NCI-H460 (cell line): ENCODE data around the gene MUC12. TPM values are rescaled to one million over a fixed set of nuclear protein-coding genes. Genes with fewer than 3 reads are reported as not detected.

Source experiments
- DNase-seq: peaks from one replicate; pipeline ENCODE4 v3.0.0-alpha.2; 2016; ENCODE audit warnings: low read depth; ENCODE audit errors: extremely low read depth
- total RNA-seq: library from RNA; depleted of rRNA; stranded (reverse); fragments of >200 nt; shearing (Covaris generic); gene quantifications from 2 replicates; pipeline ENCODE4 v1.2.3, GENCODE V29; 2014

MUC12 gene
- total RNA-seq, 1 experiment from 2014 or later = 0.30 TPM

DNA sequence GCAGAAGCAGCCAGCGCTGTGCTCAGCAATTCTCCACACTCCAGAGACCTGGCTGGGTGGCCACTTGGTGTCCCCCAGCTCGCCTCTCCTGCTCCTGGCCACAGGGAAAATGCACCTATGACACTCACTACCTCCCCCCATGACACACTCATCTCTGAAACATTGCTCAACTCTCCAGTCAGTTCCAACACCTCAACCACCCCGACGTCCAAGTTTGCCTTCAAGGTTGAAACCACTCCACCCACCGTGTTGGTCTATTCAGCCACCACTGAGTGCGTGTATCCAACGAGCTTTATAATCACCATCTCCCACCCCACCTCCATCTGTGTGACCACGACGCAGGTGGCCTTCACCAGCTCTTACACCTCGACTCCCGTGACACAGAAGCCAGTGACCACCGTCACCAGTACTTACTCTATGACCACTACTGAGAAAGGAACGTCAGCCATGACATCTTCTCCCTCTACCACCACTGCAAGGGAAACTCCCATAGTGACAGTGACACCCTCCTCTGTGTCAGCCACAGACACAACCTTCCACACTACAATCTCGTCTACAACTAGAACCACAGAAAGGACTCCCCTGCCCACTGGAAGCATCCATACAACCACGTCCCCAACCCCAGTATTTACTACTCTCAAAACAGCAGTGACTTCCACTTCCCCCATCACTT lies 17.3 kb upstream of the MUC12 start:
- DNase-seq = no peak

GRCh38 chr7:100952641-100953040 lies 16.7 kb upstream of the MUC12 start:
- no peak for DNase-seq

DNA sequence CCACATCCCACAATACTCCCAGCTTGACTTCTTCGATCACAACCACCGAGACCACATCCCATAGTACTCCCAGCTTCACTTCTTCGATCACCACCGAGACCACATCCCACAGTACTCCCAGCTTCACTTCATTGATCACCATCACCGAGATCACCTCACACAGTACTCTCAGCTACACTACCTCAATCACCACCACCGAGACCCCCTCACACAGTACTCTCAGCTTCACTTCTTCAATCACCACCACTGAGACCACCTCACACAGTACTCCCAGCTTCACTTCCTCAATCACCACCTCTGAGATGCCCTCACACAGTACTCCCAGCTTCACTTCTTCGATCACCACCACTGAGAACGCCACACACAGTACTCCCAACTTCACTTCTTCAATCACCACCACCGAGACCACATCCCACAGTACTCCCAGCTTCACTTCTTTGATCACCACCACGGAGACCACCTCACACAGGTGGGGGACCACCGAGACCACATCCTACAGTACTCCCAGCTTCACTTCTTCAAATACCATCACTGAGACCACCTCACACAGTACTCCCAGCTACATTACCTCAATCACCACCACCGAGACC lies 11.4 kb upstream of the MUC12 start:
- no peak for DNase-seq

- no peak for DNase-seq
Measured at GRCh38 chr7:100959894-100960293, 9.5 kb upstream of the MUC12 start.

DNA sequence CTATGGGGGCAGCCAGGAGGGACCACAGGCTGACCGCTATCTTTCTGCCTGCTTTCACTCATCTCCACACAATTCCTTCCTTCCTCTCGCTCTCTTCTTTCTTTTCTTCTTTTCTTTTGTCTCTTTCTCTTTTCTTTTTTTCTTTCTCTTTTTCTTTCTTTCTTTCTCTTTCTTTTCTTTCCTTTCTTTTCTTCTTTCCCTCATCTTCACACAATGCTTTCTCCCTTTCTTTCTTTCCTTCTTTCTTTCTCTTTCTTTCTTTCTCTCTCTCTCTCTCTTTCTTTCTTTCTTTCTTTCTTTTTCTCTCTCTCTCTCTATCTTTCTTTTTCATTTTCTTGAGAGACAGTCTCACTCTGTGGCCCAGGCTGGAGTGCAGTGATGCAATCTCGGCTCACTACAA lies 6.8 kb upstream of the MUC12 start:
- no peak for DNase-seq

DNA sequence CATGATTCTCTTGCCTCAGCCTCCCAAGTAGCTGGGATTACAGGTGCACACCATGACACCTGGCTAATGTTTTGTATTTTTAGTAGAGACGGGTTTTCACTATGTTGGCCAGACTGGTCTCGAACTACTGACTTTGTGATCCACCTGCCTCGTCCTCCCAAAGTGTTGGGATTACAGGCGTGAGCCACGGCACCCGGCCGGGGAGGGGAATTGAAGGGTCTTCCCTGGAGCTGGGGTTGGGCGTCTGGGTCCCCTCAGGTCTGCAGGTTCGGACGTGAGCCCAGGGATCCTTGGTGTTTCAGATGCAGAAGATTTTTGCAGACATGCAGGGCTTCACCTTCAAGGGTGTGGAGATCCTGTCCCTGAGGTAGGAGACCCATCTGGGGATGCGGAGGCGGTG lies 6.0 kb upstream of the MUC12 start:
- no peak for DNase-seq

DNA sequence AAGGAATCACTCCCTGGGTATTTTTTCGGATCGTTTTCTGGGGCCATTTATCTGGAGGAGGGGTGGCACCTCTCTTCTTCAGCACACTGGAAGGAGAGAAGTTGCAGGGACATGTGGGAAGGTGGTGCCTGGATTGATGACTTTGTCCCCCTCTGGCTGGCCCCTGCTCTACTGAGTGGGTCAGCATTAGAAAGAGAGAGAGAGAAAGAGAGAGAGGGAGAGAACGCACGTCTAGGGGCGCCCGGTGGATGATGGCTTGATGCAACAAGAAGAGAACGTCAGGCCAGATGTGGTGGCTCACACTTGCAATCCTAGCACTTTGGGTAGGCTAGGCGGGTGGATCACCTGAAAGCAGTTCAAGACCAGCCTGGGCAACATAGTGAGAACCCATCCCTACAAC lies 5.5 kb upstream of the MUC12 start:
- DNase-seq = no peak

- DNase-seq = no peak
Measured at GRCh38 chr7:100964630-100965029, 4.7 kb upstream of the MUC12 start.

DNA sequence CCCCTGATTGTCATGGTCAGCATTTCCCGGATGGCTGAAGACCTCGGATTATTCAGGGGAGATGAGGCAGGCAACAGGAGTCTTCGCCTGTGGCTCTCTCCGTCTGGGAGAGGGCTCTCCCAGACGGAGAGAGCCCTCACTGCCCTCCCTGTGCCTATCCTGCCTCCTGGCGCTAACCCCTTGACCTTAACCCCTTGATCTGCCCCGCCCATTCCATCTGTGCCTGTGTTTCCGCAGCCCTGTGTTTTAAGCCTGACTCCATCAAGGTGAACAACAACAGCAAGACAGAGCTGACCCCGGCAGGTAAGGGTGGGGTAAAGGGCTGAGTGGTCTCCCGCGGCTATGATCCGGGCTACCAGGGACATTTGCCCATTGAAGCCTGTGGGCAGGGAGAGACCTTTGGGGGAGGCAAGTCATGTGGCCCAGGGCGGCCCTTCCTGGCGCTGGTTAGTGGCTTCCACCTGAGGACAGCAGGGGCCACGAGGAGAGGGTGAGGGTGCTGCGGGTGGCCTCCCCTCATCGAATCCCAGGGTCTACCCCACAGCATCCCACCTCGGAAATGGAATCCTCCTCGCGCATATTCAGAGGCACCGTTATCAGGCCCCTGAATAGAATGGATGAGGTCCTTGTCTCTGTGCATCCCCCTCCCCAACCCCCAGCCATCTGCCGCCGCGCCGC lies 4.2 kb upstream of the MUC12 start:
- no peak for DNase-seq

- DNase-seq = peak; percentile 81
Measured at GRCh38 chr7:100965723-100966541, 3.4 kb upstream of the MUC12 start.

GRCh38 chr7:100966542-100967291 lies 2.6 kb upstream of the MUC12 start:
- DNase-seq = no peak

DNA sequence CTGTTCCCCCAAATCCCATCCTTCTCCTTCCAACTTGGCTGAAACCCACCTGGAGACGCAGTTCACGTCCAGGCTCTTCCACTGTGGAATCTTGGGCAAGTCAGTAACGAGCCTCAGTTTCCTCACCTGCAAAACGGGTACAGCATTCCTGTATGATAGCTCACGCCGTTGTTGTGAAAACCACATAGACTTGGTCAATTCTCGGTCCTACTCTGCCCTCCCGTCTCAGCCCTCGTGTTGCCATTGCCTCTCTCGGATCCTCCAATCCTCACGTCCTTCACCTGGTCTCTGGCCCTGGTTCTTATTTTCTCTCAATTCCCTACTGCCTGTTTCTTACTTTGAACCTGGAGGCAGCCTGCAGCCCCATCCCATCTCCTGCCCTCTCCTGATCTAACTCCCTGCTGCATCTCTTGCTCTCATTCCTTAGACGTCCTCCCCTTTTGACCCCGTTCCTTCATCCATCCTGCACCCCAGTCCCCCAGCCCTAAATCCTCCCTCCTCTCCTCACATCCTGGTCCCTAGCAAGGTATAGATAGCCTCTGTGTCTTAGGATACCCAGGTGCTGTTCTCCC lies 2.0 kb upstream of the MUC12 start:
- no peak for DNase-seq

DNA sequence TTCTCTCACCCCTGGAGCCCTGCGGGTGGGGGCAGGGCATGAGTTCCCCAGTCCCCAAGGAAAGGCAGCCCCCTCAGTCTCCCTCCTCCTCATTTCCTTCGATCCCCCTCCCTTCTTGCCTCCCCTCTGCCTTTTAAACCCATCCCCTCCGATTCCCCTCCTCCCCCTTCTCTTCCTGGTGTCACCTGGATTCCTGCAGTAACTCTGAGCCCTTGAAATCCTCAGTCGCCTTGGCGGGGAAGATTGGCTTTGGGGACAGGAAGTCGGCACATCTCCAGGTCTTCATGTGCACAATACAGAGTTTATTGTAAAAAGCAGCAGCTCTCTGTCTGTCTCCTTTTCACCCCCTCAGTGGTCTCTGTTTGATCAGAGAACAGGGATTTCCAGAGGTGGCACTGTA lies 1.3 kb upstream of the MUC12 start:
- DNase-seq = no peak

DNA sequence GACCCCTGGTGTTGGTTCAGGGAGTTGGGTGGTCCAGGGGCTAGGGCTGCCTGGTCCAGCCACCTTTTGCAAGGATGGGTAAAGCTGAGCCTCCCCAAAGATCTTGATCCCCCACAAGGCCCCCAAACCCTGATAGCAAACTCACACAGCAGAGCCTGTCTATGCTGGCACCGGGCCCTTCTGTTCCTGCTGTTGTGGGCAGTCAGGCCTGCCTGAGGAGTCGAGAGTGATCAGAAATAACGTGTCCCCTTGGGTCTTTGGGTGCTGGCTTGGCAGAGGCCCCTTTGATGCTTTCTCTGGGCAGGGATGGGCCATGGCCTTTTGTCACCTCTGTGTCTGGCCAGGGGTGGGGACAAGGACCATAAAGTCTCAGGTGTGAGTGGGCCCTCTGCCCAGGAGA lies 715 bp upstream of the MUC12 start:
- DNase-seq = no peak

DNA sequence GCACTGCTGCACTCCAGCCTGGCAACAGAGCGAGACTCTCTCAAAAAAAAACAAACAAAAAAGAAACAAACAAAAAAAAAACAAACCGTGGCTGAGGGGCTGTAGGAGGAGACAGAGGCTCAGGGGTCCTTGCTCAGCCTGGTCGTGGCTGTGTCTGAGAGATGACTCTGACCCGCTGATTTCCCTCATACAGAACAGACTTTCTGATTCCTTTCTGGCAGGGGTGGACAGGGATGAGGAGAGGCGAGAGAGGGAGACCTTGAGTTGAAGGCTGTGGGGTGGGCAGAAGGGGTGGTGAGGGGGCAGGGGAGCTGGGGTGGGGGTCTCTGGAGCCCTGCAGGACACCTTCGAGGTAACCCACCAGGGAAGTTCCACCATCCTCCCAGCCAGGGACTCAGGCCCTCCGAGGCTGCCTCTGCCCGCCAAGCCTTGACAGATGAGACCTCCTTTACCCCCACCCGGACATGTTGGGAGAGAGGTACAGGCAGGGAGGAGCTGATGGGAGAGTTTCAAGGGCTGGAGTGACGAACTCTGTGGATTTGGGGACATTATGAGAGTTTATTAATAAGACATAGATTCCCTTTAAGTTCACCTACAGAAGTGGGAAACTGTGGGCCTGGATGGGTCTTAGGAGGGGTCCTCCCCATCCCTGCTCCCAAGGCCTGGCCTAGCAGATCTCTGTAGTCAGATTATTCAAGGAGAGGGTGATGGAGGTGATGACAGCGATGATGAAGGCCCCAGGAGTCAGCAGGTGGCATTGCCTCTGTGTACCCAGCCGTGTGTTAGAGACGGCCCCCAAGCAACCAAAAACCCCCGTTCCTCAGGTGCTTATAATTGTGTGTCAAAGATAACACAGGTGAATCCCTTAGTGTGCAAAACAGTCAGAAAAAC lies 2.0 kb downstream of the MUC12 start:
- DNase-seq = no peak

- no peak for DNase-seq
Measured at GRCh38 chr7:100972002-100972347, 2.6 kb downstream of the MUC12 start.

- DNase-seq = no peak
Measured at GRCh38 chr7:100974021-100974420, 4.7 kb downstream of the MUC12 start.

DNA sequence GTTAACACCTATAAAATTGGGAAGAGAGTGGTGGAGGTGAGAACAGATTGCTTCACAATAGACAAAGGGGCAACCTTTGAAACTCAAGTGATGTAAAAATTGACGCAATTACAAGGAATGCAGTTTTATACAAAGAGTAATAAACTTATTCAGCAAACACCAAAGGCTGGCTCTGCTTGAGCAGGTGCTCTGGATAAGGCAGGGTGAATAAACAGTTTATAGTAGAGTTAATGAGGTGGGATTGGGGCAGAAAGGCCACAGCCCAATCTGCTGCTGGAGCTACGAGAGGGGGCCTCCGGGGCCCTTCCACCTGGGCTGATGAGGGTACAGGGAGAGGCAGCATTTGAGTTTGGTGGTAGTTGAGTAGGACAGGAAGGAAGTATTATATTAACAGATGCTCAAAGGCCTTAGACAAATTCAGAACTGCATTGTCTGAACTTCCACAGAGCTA lies 6.0 kb downstream of the MUC12 start:
- DNase-seq = no peak

DNA sequence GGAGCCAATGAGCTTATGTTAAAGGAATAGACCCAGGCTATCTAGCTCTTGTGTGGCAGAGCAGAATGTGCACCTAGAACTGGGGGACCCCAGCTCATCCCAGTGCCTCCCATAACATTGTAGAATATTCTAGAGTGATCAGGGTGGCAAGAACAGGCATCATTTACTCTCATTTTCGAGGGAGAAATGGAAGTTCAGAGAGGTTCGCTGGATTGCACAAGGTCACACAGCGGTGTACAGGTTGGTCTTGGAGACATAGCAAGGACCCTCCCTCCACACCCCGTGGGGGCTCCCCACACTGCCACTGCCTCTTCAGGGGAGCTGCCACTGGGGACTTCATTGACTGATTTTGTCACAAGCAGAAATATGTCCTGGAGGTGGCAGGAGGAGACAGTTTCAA lies 8.9 kb downstream of the MUC12 start:
- no peak for DNase-seq
